AG10803 (cell line): Measurements from ENCODE around the gene LYPD6.

Source experiments
- DNase-seq: peaks from one replicate; pipeline ENCODE4 v3.0.0; 2010; ENCODE audit warnings: low read depth
- H3K4me3 ChIP-seq: 2 replicates; pipeline ENCODE4 v1.5.1; 2011; ENCODE audit warnings: mild to moderate bottlenecking, low read length, control low read depth
- TF ChIP-seq, protein P1 (sequence below): conservative IDR thresholded peaks from 2 replicates; pipeline ENCODE4 v1.5.1; 2011; ENCODE audit warnings: mild to moderate bottlenecking, low read length, control low read depth, inconsistent platforms

LYPD6 gene

DNA sequence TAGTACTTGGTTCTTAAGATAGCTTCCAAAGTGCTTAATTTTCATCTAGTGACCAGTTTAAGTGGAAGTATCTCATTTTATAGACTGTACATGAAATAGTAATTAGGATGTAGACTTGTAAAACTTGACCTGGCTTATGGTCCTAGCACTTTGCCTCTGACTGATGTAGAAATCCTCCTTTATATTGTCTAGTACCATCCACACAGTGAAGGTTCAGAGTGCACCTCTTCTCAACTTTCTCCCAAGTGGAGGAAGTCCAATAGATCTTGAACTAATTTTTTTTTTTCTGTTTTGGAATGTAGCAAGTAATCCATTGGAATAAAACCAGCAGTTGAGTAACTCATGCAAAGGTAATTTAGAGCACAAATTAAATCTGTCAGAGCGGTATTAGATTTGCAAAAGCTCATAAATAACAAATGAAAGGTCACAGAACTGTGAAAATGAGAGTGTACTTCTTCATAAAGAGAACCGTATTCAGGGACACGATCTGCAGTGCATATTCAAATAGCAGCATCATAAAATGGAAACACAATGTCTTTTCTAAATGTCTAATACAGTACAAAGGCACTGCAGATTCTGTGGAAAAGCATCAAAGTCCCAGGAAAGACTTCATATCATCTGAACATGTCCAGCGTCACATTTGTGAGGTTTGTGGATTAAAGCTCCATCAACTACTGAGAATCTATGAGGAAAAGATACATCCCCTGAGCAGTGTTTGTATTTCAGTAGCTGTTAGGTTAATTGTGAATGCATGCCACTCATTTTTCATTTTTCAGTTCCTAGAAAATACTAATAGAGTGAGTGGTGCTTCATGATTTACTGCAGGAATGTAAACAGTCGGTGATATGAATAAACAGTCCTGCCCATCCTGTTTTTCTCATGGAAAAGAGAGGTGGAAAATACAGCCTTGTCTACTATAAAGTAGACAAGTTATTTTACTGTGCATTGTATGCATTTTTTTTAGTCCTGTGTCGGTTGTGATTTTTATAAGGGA is 100.7 kb downstream of the LYPD6 start:
- no peak overlapping the region for H3K4me3 ChIP-seq
- DNase-seq = peak; percentile 50
- TF ChIP-seq, protein P1, sequence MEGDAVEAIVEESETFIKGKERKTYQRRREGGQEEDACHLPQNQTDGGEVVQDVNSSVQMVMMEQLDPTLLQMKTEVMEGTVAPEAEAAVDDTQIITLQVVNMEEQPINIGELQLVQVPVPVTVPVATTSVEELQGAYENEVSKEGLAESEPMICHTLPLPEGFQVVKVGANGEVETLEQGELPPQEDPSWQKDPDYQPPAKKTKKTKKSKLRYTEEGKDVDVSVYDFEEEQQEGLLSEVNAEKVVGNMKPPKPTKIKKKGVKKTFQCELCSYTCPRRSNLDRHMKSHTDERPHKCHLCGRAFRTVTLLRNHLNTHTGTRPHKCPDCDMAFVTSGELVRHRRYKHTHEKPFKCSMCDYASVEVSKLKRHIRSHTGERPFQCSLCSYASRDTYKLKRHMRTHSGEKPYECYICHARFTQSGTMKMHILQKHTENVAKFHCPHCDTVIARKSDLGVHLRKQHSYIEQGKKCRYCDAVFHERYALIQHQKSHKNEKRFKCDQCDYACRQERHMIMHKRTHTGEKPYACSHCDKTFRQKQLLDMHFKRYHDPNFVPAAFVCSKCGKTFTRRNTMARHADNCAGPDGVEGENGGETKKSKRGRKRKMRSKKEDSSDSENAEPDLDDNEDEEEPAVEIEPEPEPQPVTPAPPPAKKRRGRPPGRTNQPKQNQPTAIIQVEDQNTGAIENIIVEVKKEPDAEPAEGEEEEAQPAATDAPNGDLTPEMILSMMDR = no peak

GRCh38 chr2:149438330-149438960 is 108.1 kb downstream of the LYPD6 start:
- no peak for DNase-seq
- H3K4me3 ChIP-seq = no peak overlapping the region
- TF ChIP-seq, protein P1 = no peak

GRCh38 chr2:149441255-149441654 is 110.9 kb downstream of the LYPD6 start:
- TF ChIP-seq, protein P1 = no peak
- DNase-seq = no peak
- H3K4me3 ChIP-seq = no peak overlapping the region

DNA sequence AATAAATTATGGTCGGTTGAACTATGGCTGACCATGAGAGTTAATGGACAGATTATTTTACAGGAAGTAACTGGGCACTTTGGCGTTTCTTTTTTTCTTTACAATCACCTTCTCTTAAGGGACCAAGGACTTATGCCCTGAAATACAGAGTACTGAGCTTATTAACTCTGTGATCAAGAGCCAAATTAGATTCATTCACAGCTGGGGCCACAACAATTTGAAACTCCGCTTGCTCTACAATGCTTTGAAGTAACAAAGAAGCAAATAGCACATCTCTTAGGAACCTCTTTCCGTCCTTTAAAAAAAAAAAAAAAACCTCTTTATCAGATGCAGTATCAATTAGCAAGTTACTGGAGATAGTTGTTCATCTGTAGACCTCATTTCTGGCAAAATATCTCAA is 112.0 kb downstream of the LYPD6 start:
- DNase-seq = no peak
- TF ChIP-seq, protein P1 = no peak

DNA sequence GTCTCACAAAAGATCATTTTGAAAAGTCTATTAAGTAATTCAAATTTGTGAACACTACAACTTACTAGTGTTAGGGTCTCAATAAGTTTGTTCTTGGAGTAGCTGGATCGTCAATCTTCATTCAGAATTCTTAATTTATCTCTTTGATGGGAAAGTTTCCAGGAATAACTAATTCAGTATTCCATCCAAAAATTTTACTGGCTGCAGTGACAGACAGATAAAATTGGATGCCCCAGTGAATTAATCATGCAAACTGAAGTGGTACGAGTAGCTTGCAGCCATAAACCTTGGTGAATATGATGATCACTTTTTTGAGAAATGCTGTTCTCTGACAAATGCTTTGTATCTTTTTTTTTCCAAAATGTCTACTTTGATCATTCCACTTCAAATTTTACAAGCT is 112.8 kb downstream of the LYPD6 start:
- DNase-seq = no peak
- TF ChIP-seq, protein P1 = no peak
- no peak overlapping the region for H3K4me3 ChIP-seq

More for the DNA sequence above, 112.0 kb downstream of the LYPD6 start:
- no peak overlapping the region for H3K4me3 ChIP-seq

- DNase-seq = no peak
- TF ChIP-seq, protein P1 = no peak
- no peak overlapping the region for H3K4me3 ChIP-seq
Measured at GRCh38 chr2:149446748-149447147, 116.4 kb downstream of the LYPD6 start.
